ENCODE measurements around the gene CRNKL1. TPM values are rescaled to one million over a fixed set of nuclear protein-coding genes. Genes with fewer than 3 reads are reported as not detected.
"Not testable (repeated sequence)": the region's sequence is repeated elsewhere in the genome, so short reads cannot be mapped to it uniquely, and the experiment has no call there.

Gene CRNKL1
- total RNA-seq, 2 experiments from 2014 or later, result 20.0 to 23.2 TPM

GRCh38 chr20:20014659-20015058, 37.6 kb downstream of the CRNKL1 start:
- Mint-ChIP-seq H3K9me3 (no peaks in the 10 kb centered on the region), H3K36me3 (ENCODE audit: low read depth) (peaks cover 10% of the 10 kb centered on the region), H3K4me3 (no peak overlapping the region), H3K27me3 (peaks cover 9% of the 10 kb centered on the region), H3K27ac (no peak overlapping the region), H3K4me1 (peaks cover 32% of the 10 kb centered on the region)
- DNase-seq, result no peak
- POLR2A ChIA-PET, result no interaction called here
- CTCF ChIA-PET, result interaction anchor here (0.8 to 1.9 kb wide), 2 partner anchors 21 to 37 kb away, joined by 3 to 6 read pairs; no protein-coding TSS in a partner anchor

- peaks cover 13% of the 10 kb centered on the region for H3K4me1 Mint-ChIP-seq
- CTCF ChIA-PET, result no interaction called here
- DNase-seq, result no peak
- POLR2A ChIA-PET, result no interaction called here
- no peaks in the 10 kb centered on the region for H3K9me3 Mint-ChIP-seq
- H3K4me3 Mint-ChIP-seq, result no peak overlapping the region
- no peak overlapping the region for H3K27ac Mint-ChIP-seq
- peaks cover 10% of the 10 kb centered on the region for H3K27me3 Mint-ChIP-seq
- no peaks in the 10 kb centered on the region for H3K36me3 Mint-ChIP-seq (ENCODE audit: low read depth)
These were observed 39.7 kb downstream of the CRNKL1 start for GRCh38 chr20:20012541-20012940.

GRCh38 chr20:20010639-20011500, 41.4 kb downstream of the CRNKL1 start:
- no peaks in the 10 kb centered on the region for H3K9me3 Mint-ChIP-seq
- CTCF ChIA-PET, result interaction anchor here (0.6 kb wide), 1 partner anchor 146 kb away, joined by 5 read pairs; no protein-coding TSS in a partner anchor
- no peak overlapping the region for H3K27ac Mint-ChIP-seq

GRCh38 chr20:20009784-20010253, 42.4 kb downstream of the CRNKL1 start:
- no peak for DNase-seq
- Mint-ChIP-seq H3K4me1 (peaks cover 4% of the 10 kb centered on the region), H3K27me3 (peaks cover 12% of the 10 kb centered on the region), H3K36me3 (ENCODE audit: low read depth) (no peaks in the 10 kb centered on the region), H3K9me3 (no peaks in the 10 kb centered on the region), H3K27ac (no peak overlapping the region), H3K4me3 (no peak overlapping the region)
- ChIA-PET POLR2A (no interaction called here), CTCF (interaction anchor here (1.0 kb wide), 1 partner anchor 9 kb away, joined by 3 read pairs; no protein-coding TSS in a partner anchor)

More at GRCh38 chr20:20010639-20011500, 41.4 kb downstream of the CRNKL1 start:
- Mint-ChIP-seq H3K4me3 (no peak overlapping the region), H3K4me1 (peaks cover 5% of the 10 kb centered on the region), H3K27me3 (peaks cover 12% of the 10 kb centered on the region), H3K36me3 (ENCODE audit: low read depth) (no peaks in the 10 kb centered on the region)
- no peak for DNase-seq
- POLR2A ChIA-PET, result no interaction called here

- no peak for DNase-seq
- Mint-ChIP-seq H3K4me1 (peaks cover 13% of the 10 kb centered on the region), H3K27me3 (peaks cover 39% of the 10 kb centered on the region), H3K4me3 (no peak overlapping the region), H3K9me3 (no peaks in the 10 kb centered on the region), H3K36me3 (ENCODE audit: low read depth) (no peaks in the 10 kb centered on the region), H3K27ac (no peak overlapping the region)
- ChIA-PET CTCF (no interaction called here), POLR2A (no interaction called here)
These were observed 46.9 kb downstream of the CRNKL1 start for GRCh38 chr20:20005342-20005741.

GRCh38 chr20:20003955-20004322, 48.3 kb downstream of the CRNKL1 start:
- H3K9me3 Mint-ChIP-seq; DNase-seq; H3K27ac Mint-ChIP-seq; POLR2A ChIA-PET; H3K36me3 Mint-ChIP-seq (ENCODE audit: low read depth): not testable (repeated sequence)
- peak overlapping the region; percentile 40 for H3K4me3 Mint-ChIP-seq
- CTCF ChIA-PET, result interaction anchor here (0.6 to 0.7 kb wide), 2 partner anchors 1289 to 1514 kb away, joined by 3 read pairs; no protein-coding TSS in a partner anchor
- peaks cover 46% of the 10 kb centered on the region for H3K27me3 Mint-ChIP-seq
- peaks cover 13% of the 10 kb centered on the region for H3K4me1 Mint-ChIP-seq

GRCh38 chr20:20003031-20003954, 49.0 kb downstream of the CRNKL1 start:
- ChIA-PET CTCF (no interaction called here), POLR2A (no interaction called here)
- Mint-ChIP-seq H3K36me3 (ENCODE audit: low read depth) (no peaks in the 10 kb centered on the region), H3K4me3 (peak overlapping the region; percentile 40), H3K4me1 (peaks cover 13% of the 10 kb centered on the region), H3K27me3 (peaks cover 46% of the 10 kb centered on the region), H3K27ac (peak overlapping the region; percentile 33), H3K9me3 (no peaks in the 10 kb centered on the region)
- peak; percentile 42 for DNase-seq

GRCh38 chr20:20002101-20002998, 49.9 kb downstream of the CRNKL1 start:
- ChIA-PET CTCF (no interaction called here), POLR2A (no interaction called here)
- no peak for DNase-seq
- H3K27me3 Mint-ChIP-seq, result peaks cover 44% of the 10 kb centered on the region
- H3K4me1 Mint-ChIP-seq, result peaks cover 13% of the 10 kb centered on the region
- no peak overlapping the region for H3K4me3 Mint-ChIP-seq
- no peaks in the 10 kb centered on the region for H3K36me3 Mint-ChIP-seq (ENCODE audit: low read depth)
- H3K27ac Mint-ChIP-seq, result no peak overlapping the region
- no peaks in the 10 kb centered on the region for H3K9me3 Mint-ChIP-seq

- H3K36me3 Mint-ChIP-seq (ENCODE audit: low read depth), result no peaks in the 10 kb centered on the region
- DNase-seq, result no peak
- H3K27ac Mint-ChIP-seq, result no peak overlapping the region
- ChIA-PET CTCF (interaction anchor here (1.2 kb wide), 1 partner anchor 9 kb away, joined by 3 read pairs; no protein-coding TSS in a partner anchor), POLR2A (no interaction called here)
- H3K27me3 Mint-ChIP-seq, result peaks cover 43% of the 10 kb centered on the region
- no peak overlapping the region for H3K4me3 Mint-ChIP-seq
- peaks cover 13% of the 10 kb centered on the region for H3K4me1 Mint-ChIP-seq
- H3K9me3 Mint-ChIP-seq, result no peaks in the 10 kb centered on the region
These were observed 51.9 kb downstream of the CRNKL1 start for GRCh38 chr20:20000211-20000968.

- Mint-ChIP-seq H3K4me3 (no peak overlapping the region), H3K36me3 (ENCODE audit: low read depth) (no peaks in the 10 kb centered on the region), H3K27me3 (peaks cover 43% of the 10 kb centered on the region), H3K4me1 (peaks cover 13% of the 10 kb centered on the region), H3K9me3 (no peaks in the 10 kb centered on the region), H3K27ac (no peak overlapping the region)
- ChIA-PET CTCF (no interaction called here), POLR2A (no interaction called here)
- no peak for DNase-seq
These were observed 53.1 kb downstream of the CRNKL1 start for GRCh38 chr20:19998990-19999705.

- no peaks in the 10 kb centered on the region for H3K36me3 Mint-ChIP-seq (ENCODE audit: low read depth)
- CTCF ChIA-PET, result no interaction called here
- no peak overlapping the region for H3K27ac Mint-ChIP-seq
- H3K9me3 Mint-ChIP-seq, result no peaks in the 10 kb centered on the region
- DNase-seq, result no peak
- H3K4me3 Mint-ChIP-seq, result no peak overlapping the region
- peaks cover 24% of the 10 kb centered on the region for H3K27me3 Mint-ChIP-seq
- H3K4me1 Mint-ChIP-seq, result no peaks in the 10 kb centered on the region
- POLR2A ChIA-PET, result no interaction called here
These were observed 55.3 kb downstream of the CRNKL1 start for GRCh38 chr20:19996917-19997316.

All from activated CD4-positive, alpha-beta T cell treated with anti-CD3 and anti-CD28 coated beads, Interleukin-2, amount 10 ng/mL, durations not matched to agents 7 days and 5 days (primary cell).